Right forelimb (tissue), 1 donor: ENCODE data around the gene RGS2.

Experiments used
- DNase-seq: peaks from one replicate; pipeline ENCODE4 v3.0.0-alpha.2; 2018

The RGS2 gene

GRCh38 chr1:192832492-192832891 is 23.7 kb downstream of the RGS2 start:
- no peak for DNase-seq

GRCh38 chr1:192835116-192835515 is 26.3 kb downstream of the RGS2 start:
- DNase-seq: no peak

- no peak for DNase-seq
Observed at GRCh38 chr1:192839162-192840066, 30.6 kb downstream of the RGS2 start.

GRCh38 chr1:192844360-192844759 is 35.5 kb downstream of the RGS2 start:
- DNase-seq: no peak

GRCh38 chr1:192846950-192847349 is 38.1 kb downstream of the RGS2 start:
- DNase-seq: no peak

GRCh38 chr1:192849011-192849410 is 40.2 kb downstream of the RGS2 start:
- no peak for DNase-seq

GRCh38 chr1:192849442-192849841 is 40.6 kb downstream of the RGS2 start:
- DNase-seq: no peak

GRCh38 chr1:192852001-192852947 is 43.4 kb downstream of the RGS2 start:
- no peak for DNase-seq

GRCh38 chr1:192858456-192858855 is 49.6 kb downstream of the RGS2 start:
- DNase-seq: no peak

- DNase-seq: no peak
Observed at GRCh38 chr1:192859808-192860207, 51.0 kb downstream of the RGS2 start.

- DNase-seq: no peak
Observed at GRCh38 chr1:192860478-192861185, 51.8 kb downstream of the RGS2 start.

GRCh38 chr1:192861860-192862259 is 53.0 kb downstream of the RGS2 start:
- no peak for DNase-seq
